OCI-M2 (cell line): Measurements from ENCODE around the gene SMIM23.
"Not testable (repeated sequence)": the region's sequence is repeated elsewhere in the genome, so short reads cannot be mapped to it uniquely, and the experiment has no call there.

Source experiments
- DNase-seq: peaks from one replicate; lab custom pipeline; 2025; ENCODE audit not compliant: unreplicated experiment; lab: John Stamatoyannopoulos, UW

Gene SMIM23

GRCh38 chr5:171771856-171772255, 13.8 kb upstream of the SMIM23 start:
- DNase-seq: no peak

- no peak for DNase-seq
Measured at GRCh38 chr5:171773106-171773505, 12.5 kb upstream of the SMIM23 start.

GRCh38 chr5:171774418-171774817, 11.2 kb upstream of the SMIM23 start:
- DNase-seq: no peak

GRCh38 chr5:171776213-171776612, 9.4 kb upstream of the SMIM23 start:
- no peak for DNase-seq

GRCh38 chr5:171776770-171777759, 8.6 kb upstream of the SMIM23 start:
- no peak for DNase-seq

GRCh38 chr5:171781744-171782143, 3.9 kb upstream of the SMIM23 start:
- DNase-seq: not testable (repeated sequence)

- DNase-seq: no peak
Measured at GRCh38 chr5:171782332-171782966, 3.2 kb upstream of the SMIM23 start.

GRCh38 chr5:171783051-171783450, 2.6 kb upstream of the SMIM23 start:
- DNase-seq: no peak

- DNase-seq: no peak
Measured at GRCh38 chr5:171789353-171789752, 3.7 kb downstream of the SMIM23 start.

- DNase-seq: no peak
Measured at GRCh38 chr5:171790408-171790807, 4.8 kb downstream of the SMIM23 start.

GRCh38 chr5:171794470-171794960, 8.9 kb downstream of the SMIM23 start:
- DNase-seq: no peak

- DNase-seq: no peak
Measured at GRCh38 chr5:171795381-171795780, 9.8 kb downstream of the SMIM23 start.

GRCh38 chr5:171796436-171796835, 10.8 kb downstream of the SMIM23 start:
- no peak for DNase-seq

GRCh38 chr5:171797543-171797942, 11.9 kb downstream of the SMIM23 start:
- DNase-seq: no peak

GRCh38 chr5:171798418-171798817, 12.8 kb downstream of the SMIM23 start:
- DNase-seq: no peak

- no peak for DNase-seq
Measured at GRCh38 chr5:171801839-171802238, 16.2 kb downstream of the SMIM23 start.

- no peak for DNase-seq
Measured at GRCh38 chr5:171805746-171806145, 20.1 kb downstream of the SMIM23 start.

GRCh38 chr5:171806976-171807747, 21.5 kb downstream of the SMIM23 start:
- no peak for DNase-seq

GRCh38 chr5:171808453-171808852, 22.8 kb downstream of the SMIM23 start:
- no peak for DNase-seq

GRCh38 chr5:171808951-171809350, 23.3 kb downstream of the SMIM23 start:
- DNase-seq: no peak

GRCh38 chr5:171810227-171810626, 24.6 kb downstream of the SMIM23 start:
- no peak for DNase-seq
